Daoy (cell line): ENCODE data around the gene KRTCAP2. TPM values are rescaled to one million over a fixed set of nuclear protein-coding genes. Genes with fewer than 3 reads are reported as not detected.

Experiments used
- total RNA-seq: library from RNA; depleted of rRNA; stranded (reverse); fragments of >200 nt; shearing (Covaris generic); gene quantifications from 2 replicates; pipeline ENCODE4 v1.2.3, GENCODE V29; 2014; rRNA removed

The KRTCAP2 gene
- total RNA-seq, 1 experiment from 2014 or later, result 123 TPM

Other genes with a start within 250 kb of the KRTCAP2 start
- gene PMVK, start 236.6 kb downstream of the KRTCAP2 start, total RNA-seq, result 3.8 and 5.7 TPM in 2 replicates
- 10.5 and 10.9 TPM in 2 replicates for gene PBXIP1, start 217.2 kb downstream of the KRTCAP2 start, total RNA-seq
- gene PYGO2, start 211.5 kb downstream of the KRTCAP2 start, total RNA-seq, result 21.8 and 24.3 TPM in 2 replicates
- 112 and 126 TPM in 2 replicates for gene SHC1, start 202.6 kb downstream of the KRTCAP2 start, total RNA-seq
- gene CKS1B, start 198.6 kb downstream of the KRTCAP2 start, total RNA-seq, result 362 and 379 TPM in 2 replicates
- gene FLAD1, start 190.0 kb downstream of the KRTCAP2 start, total RNA-seq, result 48.1 and 51.2 TPM in 2 replicates
- not detected in 2 replicates for gene LENEP, start 179.7 kb downstream of the KRTCAP2 start, total RNA-seq
- 11.7 and 14.8 TPM in 2 replicates for gene ZBTB7B, start 170.5 kb downstream of the KRTCAP2 start, total RNA-seq
- not detected in 2 replicates for gene DCST2, start 139.5 kb downstream of the KRTCAP2 start, total RNA-seq
- gene DCST1, start 139.5 kb downstream of the KRTCAP2 start, total RNA-seq, result not detected in 2 replicates
- gene ADAM15, start 122.0 kb downstream of the KRTCAP2 start, total RNA-seq, result 44.5 and 46.2 TPM in 2 replicates
- gene EFNA4, start 109.6 kb downstream of the KRTCAP2 start, total RNA-seq, result 10.6 and 16.7 TPM in 2 replicates
- 1.1 and 2.4 TPM in 2 replicates for gene EFNA3, start 94.5 kb downstream of the KRTCAP2 start, total RNA-seq
- gene EFNA1, start 45.4 kb downstream of the KRTCAP2 start, total RNA-seq, result 24.6 and 34.5 TPM in 2 replicates
- gene SLC50A1, start 37.5 kb downstream of the KRTCAP2 start, total RNA-seq, result 14.9 and 28.7 TPM in 2 replicates
- gene DPM3, start 32.8 kb downstream of the KRTCAP2 start, total RNA-seq, result 5.0 and 66.4 TPM in 2 replicates
- gene TRIM46, start 545 bp upstream of the KRTCAP2 start, total RNA-seq, result 0.63 and 1.9 TPM in 2 replicates
- gene THBS3, start 34.6 kb upstream of the KRTCAP2 start, total RNA-seq, result 2.9 and 3.2 TPM in 2 replicates
- gene MTX1, start 35.4 kb upstream of the KRTCAP2 start, total RNA-seq, result 81.3 and 96.7 TPM in 2 replicates
- 1.6 and 2.7 TPM in 2 replicates for gene ENTREP3, start 82.2 kb upstream of the KRTCAP2 start, total RNA-seq
- gene SCAMP3, start 89.1 kb upstream of the KRTCAP2 start, total RNA-seq, result 42.1 and 43.4 TPM in 2 replicates
- gene CLK2, start 100.2 kb upstream of the KRTCAP2 start, total RNA-seq, result 11.5 and 15.1 TPM in 2 replicates
- 0.11 and 0.65 TPM in 2 replicates for gene HCN3, start 104.2 kb upstream of the KRTCAP2 start, total RNA-seq
- gene PKLR, start 128.1 kb upstream of the KRTCAP2 start, total RNA-seq, result not detected in 2 replicates
- gene FDPS, start 135.6 kb upstream of the KRTCAP2 start, total RNA-seq, result 219 and 227 TPM in 2 replicates
- 17.1 and 18.6 TPM in 2 replicates for gene RUSC1, start 147.6 kb upstream of the KRTCAP2 start, total RNA-seq